DOHH2 (cell line): ENCODE measurements around the gene RRAGC.

Experiments used
- EZH2phosphoT487 ChIP-seq: fragments of 200-600 bp; sonication (generic); IDR thresholded peaks from 2 replicates; pipeline ENCODE4 v1.6.1; 2017; ENCODE audit warnings: borderline replicate concordance, mild to moderate bottlenecking, antibody characterized with exemption, low read length, moderate library complexity, mixed read lengths
- TF ChIP-seq, protein P1 (sequence below): fragments of 200-600 bp; sonication (generic); IDR thresholded peaks from one replicate; pipeline ENCODE4 v1.5.1; 2014; ENCODE audit warnings: antibody characterized with exemption, mild to moderate bottlenecking, low read depth, low read length; ENCODE audit not compliant: poor library complexity, severe bottlenecking

DNA sequence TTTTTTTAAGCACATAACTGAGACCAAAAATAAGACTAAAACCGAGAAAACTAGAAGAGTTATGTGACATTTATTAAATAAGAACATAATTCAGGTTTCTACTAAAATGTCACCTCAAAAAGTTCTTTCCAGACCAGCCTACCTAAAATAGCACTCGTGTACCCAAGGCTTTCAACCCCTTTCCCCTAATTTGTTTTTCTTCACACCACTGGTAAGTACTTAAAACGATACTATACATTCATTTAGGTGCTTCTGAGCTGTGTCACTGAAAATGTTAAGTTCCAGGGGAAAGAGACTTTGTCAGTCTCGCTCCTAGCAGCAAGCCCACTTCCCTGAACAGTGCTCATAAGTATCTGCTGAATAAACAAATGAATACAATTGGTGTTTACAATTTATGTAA lies 6.8 kb downstream of the RRAGC start:
- no peak for TF ChIP-seq EZH2phosphoT487
- TF ChIP-seq, protein P1, sequence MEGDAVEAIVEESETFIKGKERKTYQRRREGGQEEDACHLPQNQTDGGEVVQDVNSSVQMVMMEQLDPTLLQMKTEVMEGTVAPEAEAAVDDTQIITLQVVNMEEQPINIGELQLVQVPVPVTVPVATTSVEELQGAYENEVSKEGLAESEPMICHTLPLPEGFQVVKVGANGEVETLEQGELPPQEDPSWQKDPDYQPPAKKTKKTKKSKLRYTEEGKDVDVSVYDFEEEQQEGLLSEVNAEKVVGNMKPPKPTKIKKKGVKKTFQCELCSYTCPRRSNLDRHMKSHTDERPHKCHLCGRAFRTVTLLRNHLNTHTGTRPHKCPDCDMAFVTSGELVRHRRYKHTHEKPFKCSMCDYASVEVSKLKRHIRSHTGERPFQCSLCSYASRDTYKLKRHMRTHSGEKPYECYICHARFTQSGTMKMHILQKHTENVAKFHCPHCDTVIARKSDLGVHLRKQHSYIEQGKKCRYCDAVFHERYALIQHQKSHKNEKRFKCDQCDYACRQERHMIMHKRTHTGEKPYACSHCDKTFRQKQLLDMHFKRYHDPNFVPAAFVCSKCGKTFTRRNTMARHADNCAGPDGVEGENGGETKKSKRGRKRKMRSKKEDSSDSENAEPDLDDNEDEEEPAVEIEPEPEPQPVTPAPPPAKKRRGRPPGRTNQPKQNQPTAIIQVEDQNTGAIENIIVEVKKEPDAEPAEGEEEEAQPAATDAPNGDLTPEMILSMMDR, result no peak
